Measurements from ENCODE around the gene NCK1.

- TF ChIP-seq CTCF (IDR thresholded peaks at IDR 0.05) = no peak
- TF ChIP-seq POLR2A (IDR thresholded peaks at IDR 0.05) = no peak
These were observed 112.7 kb downstream of the NCK1 start for GRCh38 chr3:136974670-136975069.
